H1 (cell line): Measurements from ENCODE around the gene PDGFA.

Source experiments
- CEBPB ChIP-seq: IDR thresholded peaks from 2 replicates; pipeline ENCODE4 v1.6.1; 2012; ENCODE audit warnings: low read depth, low read length
- CHD2 ChIP-seq: IDR thresholded peaks from 2 replicates; pipeline ENCODE4 v1.6.1; 2012; ENCODE audit warnings: low read length, improper control_type of control experiment
- EP300 ChIP-seq, 2 experiments: IDR thresholded peaks; 1 replicate in 1 of 2; 2 replicates in 1 of 2; pipeline ENCODE4 v1.6.1; 2011 to 2012; ENCODE audit warnings: low read depth in 2 of 2, low read length in 2 of 2, mild to moderate bottlenecking in 2 of 2, borderline replicate concordance in 1 of 2, inconsistent platforms in 1 of 2, moderate library complexity in 1 of 2
- EZH2 ChIP-seq: fragments of 200-600 bp; sonication (generic); IDR thresholded peaks from 2 replicates; pipeline ENCODE4 v1.7.1; 2012; ENCODE audit warnings: low read depth, mild to moderate bottlenecking, moderate library complexity, low read length, inconsistent platforms; ENCODE audit not compliant: severe bottlenecking
- FOSL1 ChIP-seq: IDR thresholded peaks from 2 replicates; pipeline ENCODE4 v1.6.1; 2011; ENCODE audit warnings: mild to moderate bottlenecking, low read depth, low read length, moderate library complexity; ENCODE audit not compliant: insufficient read depth
- KDM1A ChIP-seq: fragments of 200-600, 300-600 bp; sonication (generic); IDR thresholded peaks from 2 replicates; pipeline ENCODE4 v1.7.1; 2016; ENCODE audit warnings: mild to moderate bottlenecking, low read length, borderline replicate concordance
- POLR2A ChIP-seq, 2 experiments: IDR thresholded peaks; 1 replicate in 1 of 2; 2 replicates in 1 of 2; pipeline ENCODE4 v1.6.1; 2011; ENCODE audit warnings: low read depth in 2 of 2, low read length in 2 of 2, mild to moderate bottlenecking in 2 of 2; ENCODE audit errors: control extremely low read depth in 1 of 2
- RXRA ChIP-seq: IDR thresholded peaks from 2 replicates; pipeline ENCODE4 v1.6.1; 2011; ENCODE audit warnings: low read depth, mild to moderate bottlenecking, low read length, moderate library complexity; ENCODE audit not compliant: insufficient read depth
- SP4 ChIP-seq: IDR thresholded peaks from 2 replicates; pipeline ENCODE4 v1.6.1; 2012; ENCODE audit warnings: low read length, inconsistent platforms
- TF ChIP-seq, protein P1 (sequence below): IDR thresholded peaks from 2 replicates; pipeline ENCODE4 v1.6.1; 2012; ENCODE audit warnings: inconsistent platforms
- TF ChIP-seq, protein P2 (sequence below), 3 experiments: IDR thresholded peaks; 1 replicate in 2 of 3; 2 replicates in 1 of 3; pipeline versions ENCODE4 v1.5.1 to v1.6.1; 2011; ENCODE audit warnings: low read length in 3 of 3, mild to moderate bottlenecking in 3 of 3, inconsistent platforms in 2 of 3, low read depth in 1 of 3, moderate library complexity in 1 of 3; ENCODE audit not compliant: insufficient read depth in 1 of 3; ENCODE audit errors: control extremely low read depth in 1 of 3

DNA sequence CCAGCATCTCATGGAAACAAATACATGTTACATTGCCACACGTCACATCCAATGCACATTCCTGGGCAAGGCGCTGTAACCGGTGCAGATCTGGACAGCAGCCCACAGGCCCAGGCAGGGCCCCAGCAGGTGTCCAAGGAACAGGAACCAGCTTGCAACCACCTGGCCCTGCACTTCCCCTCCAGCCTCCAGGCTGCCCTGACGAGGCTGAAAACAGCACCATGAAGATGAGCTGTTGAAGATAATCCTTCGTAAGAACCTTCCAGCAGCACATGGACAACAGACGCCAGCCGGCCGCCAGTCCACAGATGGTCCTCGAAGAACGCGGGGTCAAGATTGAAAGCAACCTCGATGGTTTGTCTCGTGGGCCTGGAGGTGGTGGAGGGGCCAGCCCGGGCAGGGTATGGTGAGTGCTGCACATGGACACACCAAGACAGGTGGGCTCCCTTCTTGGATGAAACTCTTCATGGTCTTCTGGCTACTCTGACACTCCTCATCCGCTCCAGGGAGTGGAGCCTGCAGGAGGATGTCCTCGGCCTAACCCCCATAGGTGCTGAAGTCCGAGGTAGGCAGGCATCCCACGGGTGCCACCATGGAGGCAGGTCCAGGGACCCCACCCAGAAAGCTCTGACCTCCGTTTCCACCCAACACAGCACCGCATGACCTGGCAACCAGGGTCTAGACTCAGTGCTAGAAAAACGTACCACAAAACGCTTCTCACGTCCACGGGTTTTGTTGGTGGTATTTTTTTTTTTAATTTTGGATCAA is 22.9 kb downstream of the PDGFA start:
- TF ChIP-seq RXRA (no peak), KDM1A (no peak), CEBPB (no peak), POLR2A (IDR thresholded peaks at IDR 0.05; ENCODE audit: control extremely low read depth in 1 of 2, low read depth in 2 of 2, low read length in 2 of 2) (no peak), EP300 (IDR thresholded peaks at IDR 0.05; ENCODE audit: borderline replicate concordance in 1 of 2, low read depth in 2 of 2, low read length in 2 of 2) (no peak), EZH2 (no peak), FOSL1 (no peak), CHD2 (no peak), SP4 (no peak)
- TF ChIP-seq, protein P1, sequence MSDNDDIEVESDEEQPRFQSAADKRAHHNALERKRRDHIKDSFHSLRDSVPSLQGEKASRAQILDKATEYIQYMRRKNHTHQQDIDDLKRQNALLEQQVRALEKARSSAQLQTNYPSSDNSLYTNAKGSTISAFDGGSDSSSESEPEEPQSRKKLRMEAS: no peak
- TF ChIP-seq, protein P2, sequence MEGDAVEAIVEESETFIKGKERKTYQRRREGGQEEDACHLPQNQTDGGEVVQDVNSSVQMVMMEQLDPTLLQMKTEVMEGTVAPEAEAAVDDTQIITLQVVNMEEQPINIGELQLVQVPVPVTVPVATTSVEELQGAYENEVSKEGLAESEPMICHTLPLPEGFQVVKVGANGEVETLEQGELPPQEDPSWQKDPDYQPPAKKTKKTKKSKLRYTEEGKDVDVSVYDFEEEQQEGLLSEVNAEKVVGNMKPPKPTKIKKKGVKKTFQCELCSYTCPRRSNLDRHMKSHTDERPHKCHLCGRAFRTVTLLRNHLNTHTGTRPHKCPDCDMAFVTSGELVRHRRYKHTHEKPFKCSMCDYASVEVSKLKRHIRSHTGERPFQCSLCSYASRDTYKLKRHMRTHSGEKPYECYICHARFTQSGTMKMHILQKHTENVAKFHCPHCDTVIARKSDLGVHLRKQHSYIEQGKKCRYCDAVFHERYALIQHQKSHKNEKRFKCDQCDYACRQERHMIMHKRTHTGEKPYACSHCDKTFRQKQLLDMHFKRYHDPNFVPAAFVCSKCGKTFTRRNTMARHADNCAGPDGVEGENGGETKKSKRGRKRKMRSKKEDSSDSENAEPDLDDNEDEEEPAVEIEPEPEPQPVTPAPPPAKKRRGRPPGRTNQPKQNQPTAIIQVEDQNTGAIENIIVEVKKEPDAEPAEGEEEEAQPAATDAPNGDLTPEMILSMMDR (IDR thresholded peaks at IDR 0.05; ENCODE audit: control extremely low read depth in 1 of 3, insufficient read depth in 1 of 3, low read depth in 1 of 3, low read length in 3 of 3): no peak
